Endothelial cell of umbilical vein (primary cell): ENCODE data around the gene TBC1D10B. TPM values are rescaled to one million over a fixed set of nuclear protein-coding genes. Genes with fewer than 3 reads are reported as not detected.

Experiments
- BruUV-seq: library from RNA; stranded (reverse); fragments of 400-500 nt; replicated peaks from 2 replicates; lab custom pipeline; 2021; lab: Mats Ljungman, UMichigan
- CTCF ChIA-PET: fragments of 300-600, 350-600 bp; sonication (Branson Sonifier 250); formaldehyde crosslinking; loops from one replicate; lab custom pipeline; 2021; ENCODE audit warnings: antibody characterized with exemption, inconsistent platforms; lab: Charles Lee
- POLR2A ChIA-PET: fragments of 300-600, 350-600 bp; sonication (Branson Sonifier 250); formaldehyde crosslinking; loops from one replicate; lab custom pipeline; 2021; ENCODE audit warnings: antibody characterized with exemption, inconsistent platforms; lab: Charles Lee
- DNase-seq: peaks from one replicate; pipeline ENCODE4 v3.0.0-alpha.2; 2011; ENCODE audit warnings: low read depth, low spot score
- FAIRE-seq: peaks from 2 replicates; lab custom pipeline; 2011; peaks lifted over from hg19 to GRCh38; lab: Jason Lieb, UNC
- H2AFZ ChIP-seq: 2 replicates; pipeline ENCODE4 v1.6.0; 2012; ENCODE audit warnings: low read depth, low read length, control low read depth, inconsistent platforms
- H3K27ac ChIP-seq: 2 replicates; pipeline ENCODE4 v1.5.1; 2011; ENCODE audit warnings: low read depth, mild to moderate bottlenecking, control low read depth, low read length, moderate library complexity; ENCODE audit not compliant: insufficient read depth
- H3K27me3 ChIP-seq, 2 experiments: 2 replicates each; pipeline versions ENCODE4 v1.6.0 to v1.6.1; 2011; ENCODE audit warnings: low read length in 2 of 2, mixed read lengths in 1 of 2; ENCODE audit not compliant: control insufficient read depth in 2 of 2, insufficient read depth in 2 of 2
- H3K36me3 ChIP-seq, 2 experiments: 2 replicates in 1 of 2; 3 replicates in 1 of 2; pipeline ENCODE4 v1.5.1; 2011; ENCODE audit warnings: low read length in 2 of 2, mild to moderate bottlenecking in 1 of 2, moderate library complexity in 1 of 2; ENCODE audit not compliant: control insufficient read depth in 2 of 2, insufficient read depth in 2 of 2; ENCODE audit errors: extremely low read depth in 1 of 2
- H3K4me1 ChIP-seq: 3 replicates; pipeline ENCODE4 v1.5.1; 2011; ENCODE audit warnings: mild to moderate bottlenecking, low read length; ENCODE audit not compliant: control insufficient read depth, insufficient read depth; ENCODE audit errors: extremely low read depth
- H3K4me2 ChIP-seq: 2 replicates; pipeline ENCODE4 v1.6.1; 2011; ENCODE audit warnings: low read length, control low read depth, mixed read lengths; ENCODE audit not compliant: insufficient read depth
- H3K4me3 ChIP-seq, 3 experiments: fragments of 200-600 bp in 1 of 3; sonication (generic), shearing (Covaris generic) in 1 of 3; replicated peaks in 1 of 3; 2 replicates each; pipeline ENCODE4 v1.5.1; 2011 to 2016; ENCODE audit warnings: control low read depth in 3 of 3, low read length in 3 of 3, mild to moderate bottlenecking in 2 of 3, inconsistent platforms in 1 of 3, low read depth in 1 of 3, moderate library complexity in 1 of 3; ENCODE audit not compliant: insufficient read depth in 1 of 3
- H3K79me2 ChIP-seq: 2 replicates; pipeline ENCODE4 v1.6.0; 2012; ENCODE audit warnings: low read length, inconsistent platforms; ENCODE audit not compliant: control insufficient read depth, insufficient read depth
- H3K9ac ChIP-seq: replicated peaks from 2 replicates; pipeline ENCODE3; 2011; ENCODE audit warnings: low read length, control low read depth; ENCODE audit not compliant: insufficient read depth; ENCODE audit errors: extremely low read depth
- H3K9me1 ChIP-seq: replicated peaks from 3 replicates; pipeline ENCODE4 v1.6.0; 2011; ENCODE audit warnings: mild to moderate bottlenecking, low read length; ENCODE audit not compliant: control insufficient read depth, insufficient read depth; ENCODE audit errors: extremely low read depth
- H3K9me3 ChIP-seq: replicated peaks from 2 replicates; pipeline ENCODE4 v1.5.1; 2012; ENCODE audit warnings: low read length, inconsistent platforms; ENCODE audit not compliant: control insufficient read depth, insufficient read depth
- H4K20me1 ChIP-seq: replicated peaks from 2 replicates; pipeline ENCODE3; 2011; ENCODE audit warnings: mild to moderate bottlenecking, low read length; ENCODE audit not compliant: control insufficient read depth, insufficient read depth; ENCODE audit errors: extremely low read depth
- GATA2 ChIP-seq: IDR thresholded peaks from 2 replicates; pipeline ENCODE4 v1.7.0; 2011; ENCODE audit warnings: low read depth, mild to moderate bottlenecking, moderate library complexity, mixed read lengths, low read length; ENCODE audit not compliant: insufficient read length, insufficient read depth
- JUN ChIP-seq: IDR thresholded peaks from 2 replicates; pipeline ENCODE4 v1.6.1; 2011; ENCODE audit warnings: borderline replicate concordance, low read depth; ENCODE audit not compliant: insufficient read length, insufficient read depth
- MYC ChIP-seq: IDR thresholded peaks from one replicate; pipeline ENCODE4 v1.6.1; 2011; ENCODE audit warnings: mild to moderate bottlenecking, low read depth, low read length
- POLR2A ChIP-seq: IDR thresholded peaks from 2 replicates; pipeline ENCODE4 v1.6.1; 2012; ENCODE audit warnings: low read depth, mild to moderate bottlenecking, control low read depth, low read length
- POLR2AphosphoS5 ChIP-seq: IDR thresholded peaks from 2 replicates; pipeline ENCODE4 v1.6.1; 2012; ENCODE audit warnings: low read depth, mild to moderate bottlenecking, control low read depth, low read length, moderate library complexity; ENCODE audit not compliant: insufficient read depth
- dilution Hi-C: fragments of 300-500 bp; cut with MboI; formaldehyde crosslinking; loops from one replicate; pipeline ENCODE4 v1.15.0; 2019; ENCODE audit warnings: low sequenced_read_pairs; ENCODE audit not compliant: extremely low pct_ligation_motif_present
- intact Hi-C: fragments of 100-400 bp; cut with micrococcal nuclease; formaldehyde crosslinking; loops from one replicate; pipeline ENCODE4 v1.10.0; 2022
- polyA plus RNA-seq, 4 experiments: library from polyadenylated mRNA; depleted of rRNA in 3 of 4; stranded (reverse) in 3 of 4; unstranded in 1 of 4; fragments of >200 nt; gene quantifications; 2 replicates each; pipeline versions ENCODE4 v1.2.1 to v1.2.3, GENCODE V29; 2011 to 2012; ENCODE audit warnings: missing spikeins in 1 of 4
- total RNA-seq: library from RNA; stranded (reverse); gene quantifications from 2 replicates; pipeline ENCODE4 v1.2.3, GENCODE V29; 2021
- TF ChIP-seq, protein P1 (sequence below), 2 donors: IDR thresholded peaks; 1 replicate in 1 of 2; 2 replicates in 1 of 2; pipeline ENCODE4 v1.5.1; 2011; ENCODE audit warnings: low read length in 2 of 2, mild to moderate bottlenecking in 2 of 2, moderate library complexity in 2 of 2, control low read depth in 1 of 2, inconsistent platforms in 1 of 2, low read depth in 1 of 2; ENCODE audit not compliant: insufficient read depth in 1 of 2; ENCODE audit errors: extremely low read depth in 1 of 2
- TF ChIP-seq, protein P2 (sequence below): IDR thresholded peaks from 2 replicates; pipeline ENCODE4 v1.6.1; 2011; ENCODE audit not compliant: insufficient read depth, insufficient read length

TBC1D10B gene
- total and polyA plus RNA-seq, 2 donors (not counting 3 experiments of a cell fraction or from before 2014, with no cell fraction given), result 37.0 to 63.0 TPM

DNA sequence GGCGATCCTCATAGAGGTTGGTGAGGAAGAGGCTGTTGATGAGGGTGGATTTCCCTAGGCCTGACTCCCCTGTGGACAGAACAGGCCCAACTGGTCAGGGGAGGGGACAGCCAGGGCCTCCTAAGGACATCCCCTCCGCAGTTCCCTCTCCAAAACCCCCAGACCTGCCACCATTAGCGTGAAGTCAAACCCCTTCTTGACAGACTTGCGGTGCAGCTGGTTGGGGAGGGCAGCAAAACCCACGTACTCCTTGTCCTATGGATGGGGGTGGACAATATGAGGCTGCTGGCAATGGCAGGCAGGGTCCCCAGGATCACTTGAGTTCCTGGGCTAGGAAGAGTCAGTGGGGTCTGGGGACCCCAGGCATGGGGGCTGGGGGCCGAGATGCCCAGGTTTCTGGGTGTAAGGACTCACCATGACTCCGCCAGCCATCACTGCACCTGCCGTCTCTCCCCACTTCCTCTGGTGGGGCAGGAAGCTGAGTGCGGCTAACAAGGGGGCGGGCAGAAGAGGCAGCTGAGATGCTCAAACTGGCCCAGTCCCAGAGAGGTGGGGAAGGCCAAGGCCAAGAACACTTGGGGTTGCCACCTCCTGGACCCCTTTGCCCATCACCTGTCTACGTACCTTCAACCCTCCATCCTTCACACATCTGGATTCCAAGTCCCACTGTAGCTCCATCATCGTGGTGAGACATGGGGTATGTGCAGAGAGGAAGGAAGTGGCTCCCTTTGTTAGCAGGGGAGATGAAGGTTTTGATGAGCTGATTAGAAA is 12.0 kb upstream of the TBC1D10B start, which contains the start of gene SEPTIN1:
Gene SEPTIN1, minus strand, starts transcription at position 451 of the 771 bp plus-strand sequence. Its CDS starts 19 bp downstream, at position 432.
- H3K4me2 ChIP-seq, result no peak within 1 kb of the TSS
- H3K36me3 ChIP-seq, result no peaks in the 10 kb centered on the region
- TF ChIP-seq, protein P1, sequence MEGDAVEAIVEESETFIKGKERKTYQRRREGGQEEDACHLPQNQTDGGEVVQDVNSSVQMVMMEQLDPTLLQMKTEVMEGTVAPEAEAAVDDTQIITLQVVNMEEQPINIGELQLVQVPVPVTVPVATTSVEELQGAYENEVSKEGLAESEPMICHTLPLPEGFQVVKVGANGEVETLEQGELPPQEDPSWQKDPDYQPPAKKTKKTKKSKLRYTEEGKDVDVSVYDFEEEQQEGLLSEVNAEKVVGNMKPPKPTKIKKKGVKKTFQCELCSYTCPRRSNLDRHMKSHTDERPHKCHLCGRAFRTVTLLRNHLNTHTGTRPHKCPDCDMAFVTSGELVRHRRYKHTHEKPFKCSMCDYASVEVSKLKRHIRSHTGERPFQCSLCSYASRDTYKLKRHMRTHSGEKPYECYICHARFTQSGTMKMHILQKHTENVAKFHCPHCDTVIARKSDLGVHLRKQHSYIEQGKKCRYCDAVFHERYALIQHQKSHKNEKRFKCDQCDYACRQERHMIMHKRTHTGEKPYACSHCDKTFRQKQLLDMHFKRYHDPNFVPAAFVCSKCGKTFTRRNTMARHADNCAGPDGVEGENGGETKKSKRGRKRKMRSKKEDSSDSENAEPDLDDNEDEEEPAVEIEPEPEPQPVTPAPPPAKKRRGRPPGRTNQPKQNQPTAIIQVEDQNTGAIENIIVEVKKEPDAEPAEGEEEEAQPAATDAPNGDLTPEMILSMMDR (IDR thresholded peaks at IDR 0.05; ENCODE audit: extremely low read depth in 1 of 2, insufficient read depth in 1 of 2, low read depth in 1 of 2, low read length in 2 of 2), result no peak
- TF ChIP-seq JUN, result no peak
- no peak for TF ChIP-seq GATA2
- TF ChIP-seq POLR2AphosphoS5, result no peak
- TF ChIP-seq, protein P2, sequence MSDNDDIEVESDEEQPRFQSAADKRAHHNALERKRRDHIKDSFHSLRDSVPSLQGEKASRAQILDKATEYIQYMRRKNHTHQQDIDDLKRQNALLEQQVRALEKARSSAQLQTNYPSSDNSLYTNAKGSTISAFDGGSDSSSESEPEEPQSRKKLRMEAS, result no peak
- TF ChIP-seq POLR2A, result no peak
- no peak for TF ChIP-seq MYC
- no peaks in the 10 kb centered on the region for H4K20me1 ChIP-seq
- FAIRE-seq (no peak), DNase-seq (no peak)
- intact Hi-C loops, result no loop called here
- H2AFZ ChIP-seq, result no peak within 1 kb of the TSS
- CTCF ChIA-PET, result interaction anchor here (1.2 to 1.6 kb wide), 2 partner anchors 12 kb away, joined by 3 to 6 read pairs; partner anchors contain the start of gene ZNF48
- no peaks in the 10 kb centered on the region for H3K27me3 ChIP-seq
- no peaks in the 10 kb centered on the region for H3K9me1 ChIP-seq
- no peaks in the 10 kb centered on the region for H3K79me2 ChIP-seq
- POLR2A ChIA-PET, result no interaction called here
- no peak within 1 kb of the TSS for H3K27ac ChIP-seq
- H3K4me1 ChIP-seq, result peaks cover 9% of the 10 kb centered on the region
- no peaks in the 10 kb centered on the region for H3K9me3 ChIP-seq
- dilution Hi-C loops, result no loop called here
- BruUV-seq, result no TSS peak
- H3K9ac ChIP-seq, result no peak within 1 kb of the TSS
- H3K4me3 ChIP-seq, result no peak within 1 kb of the TSS
